Measurements from ENCODE around the gene ARNT2.
A peak's percentile ranks its signal among the peaks of the same experiment; 100 is the strongest.

ARNT2 gene

GRCh38 chr15:80414546-80415357, 10.6 kb downstream of the ARNT2 start:
- DNase-seq = no peak

GRCh38 chr15:80415358-80415670, 11.1 kb downstream of the ARNT2 start:
- no peak for DNase-seq

- DNase-seq = no peak
Observed at GRCh38 chr15:80416702-80417101, 12.5 kb downstream of the ARNT2 start.

- DNase-seq = peak; percentile 1
Observed at GRCh38 chr15:80418892-80419537, 14.8 kb downstream of the ARNT2 start.

- DNase-seq = no peak
Observed at GRCh38 chr15:80419546-80419945, 15.4 kb downstream of the ARNT2 start.

- no peak for DNase-seq
Observed at GRCh38 chr15:80420658-80421057, 16.5 kb downstream of the ARNT2 start.

- DNase-seq = no peak
Observed at GRCh38 chr15:80423215-80423614, 19.0 kb downstream of the ARNT2 start.

- no peak for DNase-seq
Observed at GRCh38 chr15:80424381-80424780, 20.2 kb downstream of the ARNT2 start.

GRCh38 chr15:80426316-80426715, 22.1 kb downstream of the ARNT2 start:
- DNase-seq = no peak

- DNase-seq = no peak
Observed at GRCh38 chr15:80429964-80430363, 25.8 kb downstream of the ARNT2 start.

GRCh38 chr15:80431635-80432344, 27.6 kb downstream of the ARNT2 start:
- DNase-seq = no peak

- no peak for DNase-seq
Observed at GRCh38 chr15:80432345-80432702, 28.1 kb downstream of the ARNT2 start.

- DNase-seq = no peak
Observed at GRCh38 chr15:80433836-80434235, 29.7 kb downstream of the ARNT2 start.

- DNase-seq = no peak
Observed at GRCh38 chr15:80434926-80435720, 30.9 kb downstream of the ARNT2 start.

- DNase-seq = no peak
Observed at GRCh38 chr15:80436511-80437307, 32.5 kb downstream of the ARNT2 start.

- no peak for DNase-seq
Observed at GRCh38 chr15:80437334-80437891, 33.2 kb downstream of the ARNT2 start.

GRCh38 chr15:80439140-80439539, 35.0 kb downstream of the ARNT2 start:
- no peak for DNase-seq

- no peak for DNase-seq
Observed at GRCh38 chr15:80440024-80440423, 35.8 kb downstream of the ARNT2 start.

GRCh38 chr15:80441041-80441440, 36.9 kb downstream of the ARNT2 start:
- no peak for DNase-seq

GRCh38 chr15:80441714-80442113, 37.5 kb downstream of the ARNT2 start:
- no peak for DNase-seq

- DNase-seq = no peak
Observed at GRCh38 chr15:80442728-80443403, 38.7 kb downstream of the ARNT2 start.
